IMR-90 (cell line): Measurements from ENCODE around the gene STAM2.

Experiments
- CEBPB ChIP-seq: IDR thresholded peaks from 2 replicates; pipeline ENCODE4 v1.6.1; 2012; ENCODE audit warnings: low read depth, low read length, improper control_type of control experiment
- MAFK ChIP-seq: IDR thresholded peaks from 2 replicates; pipeline ENCODE4 v1.6.1; 2012; ENCODE audit warnings: low read depth, low read length, improper control_type of control experiment
- MAZ ChIP-seq: IDR thresholded peaks from 2 replicates; pipeline ENCODE4 v1.6.1; 2012; ENCODE audit warnings: low read depth, mild to moderate bottlenecking, low read length, improper control_type of control experiment, moderate library complexity, borderline replicate concordance
- MXI1 ChIP-seq: IDR thresholded peaks from 2 replicates; pipeline ENCODE4 v1.6.1; 2012; ENCODE audit warnings: low read depth, mild to moderate bottlenecking, low read length, moderate library complexity, borderline replicate concordance
- POLR2A ChIP-seq: IDR thresholded peaks from 2 replicates; pipeline ENCODE4 v1.6.1; 2012; ENCODE audit warnings: mild to moderate bottlenecking, low read depth, low read length
- TF ChIP-seq, protein P1 (sequence below): conservative IDR thresholded peaks from 2 replicates; pipeline ENCODE4 v1.5.1; 2012; ENCODE audit warnings: mild to moderate bottlenecking, low read depth, low read length, improper control_type of control experiment
- TF ChIP-seq, protein P2 (sequence below): fragments of 150-350 bp; IDR thresholded peaks from 2 replicates; pipeline ENCODE4 v1.6.1; 2017; ENCODE audit warnings: mild to moderate bottlenecking, antibody characterized with exemption, low read length, low read depth

DNA sequence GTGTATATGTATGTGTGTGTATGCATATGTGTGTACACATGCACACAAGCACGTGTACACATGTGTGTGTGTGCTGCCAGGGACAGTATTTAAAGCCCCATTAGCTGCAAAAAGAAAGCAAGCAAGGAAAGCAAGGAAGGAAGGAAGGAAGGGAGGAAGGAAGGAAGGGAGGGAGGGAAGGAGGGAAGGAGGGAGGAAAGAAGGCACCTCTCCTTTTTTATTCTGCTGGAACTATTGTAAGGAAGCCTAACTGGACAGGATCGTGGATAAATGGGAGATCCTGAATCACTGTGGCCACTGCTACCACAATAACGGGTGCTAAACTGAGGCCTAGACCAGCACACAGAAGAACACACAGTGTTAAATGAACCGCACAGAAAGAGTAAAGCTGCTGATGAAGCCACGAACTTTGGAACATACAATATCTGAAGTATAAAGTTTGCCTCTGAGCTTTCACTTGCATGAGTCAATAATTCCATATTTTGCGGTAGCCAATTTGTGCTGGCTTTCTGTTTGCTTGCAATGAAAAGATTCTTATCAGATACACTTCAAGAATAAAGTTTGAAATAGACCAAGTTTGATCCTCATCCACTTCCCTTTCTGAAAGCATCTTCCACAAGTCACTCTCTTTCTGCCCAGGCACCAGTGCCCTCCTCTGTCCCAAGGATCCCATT lies 92.2 kb downstream of the STAM2 start:
- TF ChIP-seq, protein P1, sequence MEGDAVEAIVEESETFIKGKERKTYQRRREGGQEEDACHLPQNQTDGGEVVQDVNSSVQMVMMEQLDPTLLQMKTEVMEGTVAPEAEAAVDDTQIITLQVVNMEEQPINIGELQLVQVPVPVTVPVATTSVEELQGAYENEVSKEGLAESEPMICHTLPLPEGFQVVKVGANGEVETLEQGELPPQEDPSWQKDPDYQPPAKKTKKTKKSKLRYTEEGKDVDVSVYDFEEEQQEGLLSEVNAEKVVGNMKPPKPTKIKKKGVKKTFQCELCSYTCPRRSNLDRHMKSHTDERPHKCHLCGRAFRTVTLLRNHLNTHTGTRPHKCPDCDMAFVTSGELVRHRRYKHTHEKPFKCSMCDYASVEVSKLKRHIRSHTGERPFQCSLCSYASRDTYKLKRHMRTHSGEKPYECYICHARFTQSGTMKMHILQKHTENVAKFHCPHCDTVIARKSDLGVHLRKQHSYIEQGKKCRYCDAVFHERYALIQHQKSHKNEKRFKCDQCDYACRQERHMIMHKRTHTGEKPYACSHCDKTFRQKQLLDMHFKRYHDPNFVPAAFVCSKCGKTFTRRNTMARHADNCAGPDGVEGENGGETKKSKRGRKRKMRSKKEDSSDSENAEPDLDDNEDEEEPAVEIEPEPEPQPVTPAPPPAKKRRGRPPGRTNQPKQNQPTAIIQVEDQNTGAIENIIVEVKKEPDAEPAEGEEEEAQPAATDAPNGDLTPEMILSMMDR, result no peak
- no peak for TF ChIP-seq POLR2A
- no peak for TF ChIP-seq CEBPB
- TF ChIP-seq, protein P2, sequence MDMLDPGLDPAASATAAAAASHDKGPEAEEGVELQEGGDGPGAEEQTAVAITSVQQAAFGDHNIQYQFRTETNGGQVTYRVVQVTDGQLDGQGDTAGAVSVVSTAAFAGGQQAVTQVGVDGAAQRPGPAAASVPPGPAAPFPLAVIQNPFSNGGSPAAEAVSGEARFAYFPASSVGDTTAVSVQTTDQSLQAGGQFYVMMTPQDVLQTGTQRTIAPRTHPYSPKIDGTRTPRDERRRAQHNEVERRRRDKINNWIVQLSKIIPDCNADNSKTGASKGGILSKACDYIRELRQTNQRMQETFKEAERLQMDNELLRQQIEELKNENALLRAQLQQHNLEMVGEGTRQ, result no peak
- TF ChIP-seq MAZ, result no peak
- TF ChIP-seq MAFK, result no peak
- TF ChIP-seq MXI1, result no peak
